Measurements from ENCODE around the gene GPX2.
"Not testable (repeated sequence)": the region's sequence is repeated elsewhere in the genome, so short reads cannot be mapped to it uniquely, and the experiment has no call there.

Gene GPX2

DNA sequence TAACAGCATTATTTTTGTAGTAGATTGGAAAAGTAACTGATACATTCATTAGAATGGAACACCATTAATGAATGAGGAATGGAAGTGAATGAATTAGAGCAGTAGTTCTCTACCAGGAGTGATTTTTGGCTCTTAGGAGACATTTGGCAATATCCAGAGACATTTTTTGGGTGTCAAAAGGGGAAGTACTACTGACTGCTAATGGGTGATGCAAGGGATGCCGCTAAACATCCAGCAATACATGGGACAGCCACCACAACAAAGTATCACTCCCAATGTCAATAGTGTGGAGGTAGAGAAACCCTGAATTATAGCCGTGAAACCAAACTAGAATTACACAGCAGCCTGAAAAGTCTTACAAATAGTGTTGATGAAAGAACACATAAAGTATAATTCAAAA lies 26.7 kb downstream of the GPX2 start:
- Histone ChIP-seq H3K4me3 (replicated peaks; ENCODE audit: insufficient read depth, low read length) (no peak overlapping the region), H3K27ac (replicated peaks) (no peak overlapping the region), H3K27me3 (ENCODE audit: insufficient read depth, poor library complexity, severe bottlenecking) (no peaks in the 10 kb centered on the region)
- TF ChIP-seq GABPA (IDR thresholded peaks at IDR 0.05; ENCODE audit: low read depth) (no peak), SPI1 (IDR thresholded peaks at IDR 0.05; ENCODE audit: borderline replicate concordance, low read depth) (peak; percentile 46; the same call in 1 of the 2 replicates)
- DNase-seq (ENCODE audit: low read depth in 1 of 2, low spot score in 1 of 2), result peak; percentile 41 to 69

- no peak for TF ChIP-seq GABPA (IDR thresholded peaks at IDR 0.05; ENCODE audit: low read depth)
- TF ChIP-seq REST (IDR thresholded peaks at IDR 0.05; ENCODE audit: insufficient replicate concordance, low read depth), result no peak
- TF ChIP-seq SPI1 (IDR thresholded peaks at IDR 0.05; ENCODE audit: borderline replicate concordance, low read depth), result no peak
- TF ChIP-seq, protein P1, sequence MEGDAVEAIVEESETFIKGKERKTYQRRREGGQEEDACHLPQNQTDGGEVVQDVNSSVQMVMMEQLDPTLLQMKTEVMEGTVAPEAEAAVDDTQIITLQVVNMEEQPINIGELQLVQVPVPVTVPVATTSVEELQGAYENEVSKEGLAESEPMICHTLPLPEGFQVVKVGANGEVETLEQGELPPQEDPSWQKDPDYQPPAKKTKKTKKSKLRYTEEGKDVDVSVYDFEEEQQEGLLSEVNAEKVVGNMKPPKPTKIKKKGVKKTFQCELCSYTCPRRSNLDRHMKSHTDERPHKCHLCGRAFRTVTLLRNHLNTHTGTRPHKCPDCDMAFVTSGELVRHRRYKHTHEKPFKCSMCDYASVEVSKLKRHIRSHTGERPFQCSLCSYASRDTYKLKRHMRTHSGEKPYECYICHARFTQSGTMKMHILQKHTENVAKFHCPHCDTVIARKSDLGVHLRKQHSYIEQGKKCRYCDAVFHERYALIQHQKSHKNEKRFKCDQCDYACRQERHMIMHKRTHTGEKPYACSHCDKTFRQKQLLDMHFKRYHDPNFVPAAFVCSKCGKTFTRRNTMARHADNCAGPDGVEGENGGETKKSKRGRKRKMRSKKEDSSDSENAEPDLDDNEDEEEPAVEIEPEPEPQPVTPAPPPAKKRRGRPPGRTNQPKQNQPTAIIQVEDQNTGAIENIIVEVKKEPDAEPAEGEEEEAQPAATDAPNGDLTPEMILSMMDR (IDR thresholded peaks at IDR 0.05; ENCODE audit: insufficient read depth, low read length), result no peak
- TF ChIP-seq POLR2AphosphoS5 (IDR thresholded peaks at IDR 0.05; ENCODE audit: low read depth), result no peak
- H3K27ac ChIP-seq (replicated peaks), result peak overlapping the region; percentile 92
- peak overlapping the region; percentile 72 for H3K4me3 ChIP-seq (replicated peaks; ENCODE audit: insufficient read depth, low read length)
- DNase-seq (ENCODE audit: low read depth in 1 of 2, low spot score in 1 of 2), result no peak
- H3K27me3 ChIP-seq (ENCODE audit: insufficient read depth, poor library complexity, severe bottlenecking), result no peaks in the 10 kb centered on the region
Observed at GRCh38 chr14:64915029-64915424, 27.5 kb downstream of the GPX2 start.

GRCh38 chr14:64914237-64915028 lies 28.1 kb downstream of the GPX2 start, which contains the start of gene CHURC1:
Gene CHURC1, plus strand, starts transcription at chr14:64914455. Its CDS starts 41 bp downstream, at chr14:64914496.
- TF ChIP-seq POLR2AphosphoS5 (IDR thresholded peaks at IDR 0.05; ENCODE audit: low read depth) (peak; percentile 78), SPI1 (IDR thresholded peaks at IDR 0.05; ENCODE audit: borderline replicate concordance, low read depth) (no peak)
- DNase-seq (ENCODE audit: low read depth in 1 of 2, low spot score in 1 of 2), result peak; percentile 87 to 94
- Histone ChIP-seq H3K27ac (replicated peaks) (peak within 1 kb of the TSS; percentile 92), H3K4me3 (replicated peaks; ENCODE audit: insufficient read depth, low read length) (peak within 1 kb of the TSS; percentile 72), H3K27me3 (ENCODE audit: insufficient read depth, poor library complexity, severe bottlenecking) (no peaks in the 10 kb centered on the region)

- not testable (repeated sequence) for H3K4me3 ChIP-seq (replicated peaks; ENCODE audit: insufficient read depth, low read length); H3K27me3 ChIP-seq (ENCODE audit: insufficient read depth, poor library complexity, severe bottlenecking); H3K27ac ChIP-seq (replicated peaks); DNase-seq (ENCODE audit: low read depth in 1 of 2, low spot score in 1 of 2)
Observed at GRCh38 chr14:64913477-64913876, 29.1 kb downstream of the GPX2 start.

- H3K4me3 ChIP-seq (replicated peaks; ENCODE audit: insufficient read depth, low read length), result no peak overlapping the region
- no peaks in the 10 kb centered on the region for H3K27me3 ChIP-seq (ENCODE audit: insufficient read depth, poor library complexity, severe bottlenecking)
- no peak for TF ChIP-seq SPI1 (IDR thresholded peaks at IDR 0.05; ENCODE audit: borderline replicate concordance, low read depth)
- no peak for TF ChIP-seq GABPA (IDR thresholded peaks at IDR 0.05; ENCODE audit: low read depth)
- TF ChIP-seq, protein P1 (IDR thresholded peaks at IDR 0.05; ENCODE audit: insufficient read depth, low read length), result no peak
- TF ChIP-seq REST (IDR thresholded peaks at IDR 0.05; ENCODE audit: insufficient replicate concordance, low read depth), result no peak
- TF ChIP-seq POLR2AphosphoS5 (IDR thresholded peaks at IDR 0.05; ENCODE audit: low read depth), result no peak
- DNase-seq (ENCODE audit: low read depth in 1 of 2, low spot score in 1 of 2), result no peak
- no peak overlapping the region for H3K27ac ChIP-seq (replicated peaks)
Observed at GRCh38 chr14:64912261-64912660, 30.3 kb downstream of the GPX2 start.

All from HL-60 (cell line).